ENCODE measurements around the gene HOXD9.

The HOXD9 gene

DNA sequence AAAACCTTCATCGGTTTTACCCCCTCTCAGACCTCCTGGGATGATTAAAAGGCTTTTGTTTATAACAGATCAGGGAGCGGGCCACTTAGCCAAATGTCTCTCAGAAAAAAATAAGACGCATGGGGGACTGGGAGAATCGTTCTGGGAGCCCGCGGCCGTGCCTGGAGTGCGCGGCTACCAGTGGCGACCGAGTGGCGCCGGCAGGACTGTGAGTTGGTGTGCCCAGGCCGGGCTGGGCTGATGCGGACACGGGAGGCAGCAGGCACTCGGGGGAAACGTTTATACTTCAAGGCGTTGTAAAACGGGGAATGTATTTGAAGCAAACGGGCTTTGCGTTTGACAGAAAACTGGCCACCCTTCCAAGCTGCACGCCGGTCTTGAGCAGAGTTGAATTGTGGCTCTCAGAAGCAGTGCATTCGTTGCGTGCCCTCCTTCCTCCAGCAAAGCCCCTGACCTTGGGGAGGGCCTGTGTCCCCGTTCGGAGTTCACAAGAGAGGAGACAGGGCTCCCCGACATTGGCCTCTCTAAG, 10.6 kb upstream of the HOXD9 start:
- DNase-seq, result no peak

GRCh38 chr2:176112375-176113302, 9.9 kb upstream of the HOXD9 start:
- DNase-seq, result no peak

GRCh38 chr2:176114120-176114929, 8.2 kb upstream of the HOXD9 start:
- DNase-seq, result no peak

DNA sequence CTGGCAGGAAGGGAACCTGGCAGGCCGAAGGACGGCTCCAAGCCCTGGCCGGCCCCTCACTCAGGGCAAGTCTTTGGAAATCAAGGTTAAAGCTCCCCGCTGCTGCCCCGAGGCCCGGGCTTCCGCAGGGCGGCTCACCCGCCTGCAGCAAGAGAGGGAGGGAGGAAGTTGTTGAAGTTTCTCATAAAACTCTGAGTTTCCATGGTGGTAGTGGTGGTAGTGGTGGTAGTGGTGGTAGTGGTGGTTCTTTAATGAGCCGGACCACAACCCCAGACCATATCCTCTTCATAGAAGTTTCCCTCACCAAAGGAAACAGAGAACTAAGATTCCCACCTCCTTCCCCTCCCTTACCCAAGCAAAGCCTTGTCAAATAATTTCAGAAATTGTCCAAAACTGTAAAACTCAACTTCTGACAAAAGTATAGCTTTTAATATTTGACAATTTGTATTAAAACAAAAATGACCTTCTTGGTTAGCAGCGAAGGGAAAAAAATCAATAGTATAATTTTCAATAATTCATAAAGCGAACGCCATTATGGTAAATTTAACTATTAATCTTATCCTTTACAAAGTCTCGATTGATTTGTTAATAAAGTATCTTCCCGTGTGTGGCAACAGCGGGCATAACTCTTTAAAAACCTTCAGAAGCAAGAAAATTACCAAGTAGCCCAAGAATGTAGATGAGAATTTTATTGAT, 7.4 kb upstream of the HOXD9 start:
- no peak for DNase-seq

- DNase-seq, result no peak
Observed at GRCh38 chr2:176115883-176116813, 6.4 kb upstream of the HOXD9 start, which contains the start of gene HOXD10. Gene HOXD10 (plus strand): TSS chr2:176116778. CDS start chr2:176116834, 56 bp downstream.

DNA sequence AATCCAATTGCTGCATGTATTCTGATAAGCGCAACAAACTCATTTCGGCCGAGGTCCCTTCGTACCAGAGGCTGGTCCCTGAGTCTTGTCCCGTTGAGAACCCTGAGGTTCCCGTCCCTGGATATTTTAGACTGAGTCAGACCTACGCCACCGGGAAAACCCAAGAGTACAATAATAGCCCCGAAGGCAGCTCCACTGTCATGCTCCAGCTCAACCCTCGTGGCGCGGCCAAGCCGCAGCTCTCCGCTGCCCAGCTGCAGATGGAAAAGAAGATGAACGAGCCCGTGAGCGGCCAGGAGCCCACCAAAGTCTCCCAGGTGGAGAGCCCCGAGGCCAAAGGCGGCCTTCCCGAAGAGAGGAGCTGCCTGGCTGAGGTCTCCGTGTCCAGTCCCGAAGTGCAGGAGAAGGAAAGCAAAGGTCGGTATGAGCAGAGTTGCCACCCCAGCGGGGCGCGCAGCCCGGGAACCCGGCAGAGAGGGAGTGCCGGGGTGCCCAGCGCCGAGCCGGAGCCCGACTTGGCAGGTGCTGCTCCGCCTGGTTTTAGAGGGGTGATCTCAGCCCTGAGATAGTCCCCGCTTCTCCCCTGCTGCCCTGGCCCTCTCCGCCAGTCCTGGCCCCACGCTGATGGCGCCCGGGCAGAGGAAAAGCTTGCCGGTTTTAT, 5.2 kb upstream of the HOXD9 start:
- DNase-seq, result no peak

DNA sequence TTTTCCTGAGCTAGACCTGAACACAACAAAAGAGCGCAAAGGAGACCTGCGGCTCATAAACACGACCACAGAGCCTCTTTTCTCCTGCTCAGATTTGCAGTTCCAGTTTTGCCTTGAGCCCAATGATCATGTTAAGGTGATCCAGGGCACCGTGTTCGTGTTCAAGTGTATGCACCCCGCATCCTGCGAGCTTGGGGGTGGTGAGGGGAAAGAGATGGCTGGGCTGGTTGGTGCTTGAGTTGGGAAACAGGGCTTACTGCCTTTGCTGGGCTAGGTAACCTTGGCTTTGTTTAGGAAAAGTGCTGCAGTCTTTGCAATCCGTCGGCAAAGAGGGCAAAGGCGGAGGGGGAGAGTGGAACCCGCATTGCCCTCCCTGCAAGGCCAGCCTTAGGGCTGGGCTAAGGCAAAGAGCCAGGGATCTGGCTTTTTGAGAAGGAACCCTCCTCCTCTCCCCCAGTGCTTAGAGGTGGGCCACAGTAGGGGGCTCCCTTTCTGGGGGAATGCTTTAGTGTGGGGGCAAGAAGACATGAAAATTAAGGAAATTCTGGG, 4.6 kb upstream of the HOXD9 start:
- no peak for DNase-seq

DNA sequence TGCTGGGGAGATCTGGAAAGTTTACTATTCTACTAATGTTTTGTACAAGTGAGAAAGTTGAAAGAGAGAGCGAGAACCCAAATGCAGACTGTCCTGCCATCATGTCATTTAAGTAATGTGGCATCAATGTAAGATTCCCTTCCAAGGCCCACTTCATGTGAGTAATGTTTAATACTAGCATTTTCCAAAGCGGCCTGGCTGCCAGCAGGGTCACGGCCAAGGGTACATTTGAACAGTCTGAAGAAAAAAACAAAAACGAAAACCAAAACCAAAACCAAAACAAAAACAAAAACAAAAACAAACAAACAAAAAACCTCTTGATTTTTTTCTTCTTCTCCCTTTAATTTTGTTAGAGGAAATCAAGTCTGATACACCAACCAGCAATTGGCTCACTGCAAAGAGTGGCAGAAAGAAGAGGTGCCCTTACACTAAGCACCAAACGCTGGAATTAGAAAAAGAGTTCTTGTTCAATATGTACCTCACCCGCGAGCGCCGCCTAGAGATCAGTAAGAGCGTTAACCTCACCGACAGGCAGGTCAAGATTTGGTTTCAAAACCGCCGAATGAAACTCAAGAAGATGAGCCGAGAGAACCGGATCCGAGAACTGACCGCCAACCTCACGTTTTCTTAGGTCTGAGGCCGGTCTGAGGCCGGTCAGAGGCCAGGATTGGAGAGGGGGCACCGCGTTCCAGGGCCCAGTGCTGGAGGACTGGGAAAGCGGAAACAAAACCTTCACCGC, 3.7 kb upstream of the HOXD9 start:
- no peak for DNase-seq

- DNase-seq, result no peak
Observed at GRCh38 chr2:176120364-176121189, 1.9 kb upstream of the HOXD9 start.

GRCh38 chr2:176121190-176122051, 1.1 kb upstream of the HOXD9 start:
- no peak for DNase-seq

DNA sequence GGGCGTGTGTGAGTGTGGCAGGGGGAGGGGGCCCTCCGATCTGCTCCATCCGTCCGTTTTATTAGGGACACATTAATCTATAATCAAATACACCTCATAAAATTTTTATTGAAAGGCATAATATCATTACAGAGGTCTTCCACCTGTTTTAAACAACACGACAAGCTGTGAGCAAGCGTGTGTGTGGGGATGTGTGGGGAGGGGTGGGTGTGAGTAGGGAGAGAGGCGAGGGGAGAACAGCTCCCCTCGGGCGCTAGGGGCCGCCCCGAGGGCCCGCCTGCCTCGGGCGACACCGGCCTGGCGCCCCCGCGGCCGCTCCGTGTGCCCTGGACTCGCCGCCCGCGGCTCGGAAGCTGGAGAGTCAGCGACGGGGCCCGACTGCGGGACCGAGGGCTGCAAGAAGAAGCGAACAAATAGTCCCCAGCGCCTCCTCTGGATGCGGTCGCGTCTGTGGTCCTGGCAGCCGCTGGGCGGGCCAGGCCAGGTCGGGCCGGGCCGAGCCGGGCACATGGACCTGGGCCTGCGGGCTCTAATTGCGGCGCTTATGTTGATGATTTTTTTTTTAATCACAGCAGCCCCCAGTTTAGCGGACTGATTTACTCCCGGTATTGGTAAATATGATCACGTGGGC, 352 bp upstream of the HOXD9 start:
- no peak for DNase-seq

DNA sequence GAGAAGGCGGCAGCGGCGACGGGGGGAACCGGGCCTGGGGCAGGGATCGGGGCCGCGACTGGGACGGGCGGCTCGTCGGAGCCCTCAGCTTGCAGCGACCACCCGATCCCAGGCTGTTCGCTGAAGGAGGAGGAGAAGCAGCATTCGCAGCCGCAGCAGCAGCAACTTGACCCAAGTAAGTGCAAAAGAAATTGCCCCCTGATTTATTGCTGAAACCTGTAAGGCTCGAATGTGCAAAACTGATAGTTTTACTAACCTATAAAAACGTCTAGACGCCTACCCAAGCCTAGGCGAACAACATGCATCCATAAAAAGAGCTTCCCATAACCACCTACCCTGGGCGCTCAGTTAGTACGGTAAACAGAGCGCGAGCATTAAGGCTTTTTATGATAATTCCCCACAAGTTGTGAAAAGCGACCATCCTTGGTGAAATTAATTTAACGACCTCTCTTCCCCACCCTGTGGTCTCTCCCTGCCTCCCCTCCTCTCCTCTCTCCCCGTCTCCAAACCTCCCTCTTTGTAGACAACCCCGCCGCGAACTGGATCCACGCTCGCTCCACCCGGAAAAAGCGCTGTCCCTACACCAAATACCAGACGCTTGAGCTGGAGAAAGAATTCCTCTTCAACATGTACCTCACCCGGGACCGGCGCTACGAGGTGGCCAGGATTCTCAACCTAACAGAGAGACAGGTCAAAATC, 1.0 kb downstream of the HOXD9 start:
- DNase-seq, result no peak

DNA sequence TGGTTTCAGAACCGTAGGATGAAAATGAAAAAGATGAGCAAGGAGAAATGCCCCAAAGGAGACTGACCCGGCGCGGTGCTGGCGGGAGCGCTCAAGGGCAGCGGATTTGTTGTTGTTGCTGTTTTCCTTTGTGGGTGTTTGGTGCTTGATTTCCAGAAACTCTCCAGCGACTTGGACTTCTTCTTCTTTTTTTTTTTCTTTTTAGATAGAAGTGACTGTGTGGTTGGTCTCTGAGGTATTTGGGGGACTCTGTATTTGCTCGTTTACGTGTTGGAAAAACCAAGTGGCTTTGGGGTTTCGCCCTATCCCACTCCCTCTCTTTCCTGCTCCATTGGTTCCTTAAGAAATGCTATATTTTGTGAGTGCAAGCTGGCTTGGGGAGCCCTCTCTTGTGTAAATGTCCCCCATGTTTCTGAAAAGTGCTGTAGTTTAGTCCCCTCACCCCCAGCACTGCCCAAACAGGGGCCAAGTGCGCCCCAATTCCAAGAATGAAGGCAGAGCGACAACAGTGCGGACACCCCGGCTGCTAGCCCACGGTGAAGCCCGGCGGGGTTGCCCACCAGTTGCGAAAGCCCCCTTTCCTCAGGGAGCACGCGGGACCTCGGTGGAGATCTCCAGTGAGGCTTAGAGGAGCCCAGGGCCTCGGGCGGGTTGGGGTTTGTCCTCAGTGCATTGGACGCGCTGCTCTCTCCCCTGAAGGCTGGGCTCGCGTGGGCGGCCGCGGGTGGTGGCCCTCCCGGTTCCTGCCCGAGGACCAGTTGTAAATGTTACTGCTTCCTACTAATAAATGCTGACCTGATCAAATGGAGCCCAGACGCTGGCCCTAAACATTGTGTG, 1.8 kb downstream of the HOXD9 start:
- no peak for DNase-seq

- DNase-seq, result no peak
Observed at GRCh38 chr2:176124947-176125771, 2.6 kb downstream of the HOXD9 start.

DNA sequence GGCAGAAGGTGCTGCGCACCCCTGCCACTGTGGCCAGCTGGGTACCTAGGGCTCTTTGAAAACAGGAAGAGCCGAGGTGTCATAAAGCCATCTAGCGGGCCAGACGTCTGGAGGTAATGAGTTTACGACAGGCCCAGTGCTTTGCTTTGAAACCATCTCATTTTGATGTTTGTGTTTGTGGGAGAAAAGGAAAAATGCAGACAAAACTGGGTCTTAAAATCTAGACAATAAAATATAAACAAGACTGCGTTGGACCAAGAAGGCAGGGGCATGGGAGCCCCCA, 3.2 kb downstream of the HOXD9 start:
- DNase-seq, result no peak
